Thyroid gland (tissue), 4 donors: ENCODE measurements around the gene RAD51. TPM values are rescaled to one million over a fixed set of nuclear protein-coding genes. Genes with fewer than 3 reads are reported as not detected.

Experiments
- DNase-seq, 2 donors: peaks; one replicate each; pipeline ENCODE4 v3.0.0-alpha.2; 2019
- H3K27ac ChIP-seq, 3 donors: fragments of 200-600 bp; sonication (generic); 1 replicate in 2 of 3; 2 replicates in 1 of 3; pipeline ENCODE4 v1.5.1; 2016 to 2019; ENCODE audit warnings: mild to moderate bottlenecking in 1 of 3, moderate library complexity in 1 of 3
- H3K27me3 ChIP-seq: fragments of 200-600 bp; sonication (generic); one replicate; pipeline ENCODE4 v1.5.1; 2019
- H3K36me3 ChIP-seq, 2 donors: fragments of 200-600 bp; sonication (generic); one replicate each; pipeline ENCODE4 v1.5.1; 2016 to 2019
- H3K4me1 ChIP-seq, 2 donors: fragments of 200-600 bp; sonication (generic); one replicate each; pipeline ENCODE4 v1.5.1; 2017 to 2019
- H3K4me3 ChIP-seq, 3 donors: fragments of 200-600 bp; sonication (generic); replicated peaks in 1 of 3; 1 replicate in 2 of 3; 2 replicates in 1 of 3; pipeline ENCODE4 v1.5.1; 2016; ENCODE audit warnings: mild to moderate bottlenecking in 1 of 3
- H3K9me3 ChIP-seq: fragments of 200-600 bp; sonication (generic); one replicate; pipeline ENCODE4 v1.5.1; 2017
- CTCF ChIP-seq, 6 experiments: fragments of 200-600 bp in 3 of 6; fragments of 450-650 bp in 3 of 6; sonication (generic) in 3 of 6; IDR thresholded peaks; one replicate each; pipeline ENCODE4 v1.5.1; 2016 to 2019; ENCODE audit warnings: antibody characterized with exemption in 6 of 6, mild to moderate bottlenecking in 2 of 6, inconsistent platforms in 1 of 6, moderate library complexity in 1 of 6
- POLR2A ChIP-seq, 2 donors: fragments of 450-650 bp; IDR thresholded peaks; one replicate each; pipeline ENCODE4 v1.6.1; 2017; ENCODE audit warnings: antibody characterized with exemption in 2 of 2, mild to moderate bottlenecking in 2 of 2, moderate library complexity in 1 of 2
- WGBS, 2 donors: methylation state at CpG; one replicate each; pipeline ENCODE4 v1.1.5; 2017; 5-methylcytosine and 5-hydroxymethylcytosine counted together
- intact Hi-C: fragments of 100-400 bp; cut with DNase I; formaldehyde crosslinking; loops from one replicate; pipeline ENCODE4 v1.15.1; 2023
- total RNA-seq, 4 donors: library from RNA; depleted of rRNA; stranded (reverse); fragments of >200 nt; gene quantifications; one replicate each; pipeline ENCODE4 v1.2.3, GENCODE V29; 2016

Gene RAD51
- total RNA-seq, 4 donors from 2014 or later = 0.40 to 1.4 TPM; not detected in 2

GRCh38 chr15:40766906-40767837 is 72.2 kb downstream of the RAD51 start:
- Histone ChIP-seq H3K4me3 (no peak overlapping the region), H3K36me3 (peaks cover 0 to 3% of the 10 kb centered on the region in 2 donors), H3K27me3 (no peaks in the 10 kb centered on the region), H3K4me1 (peaks cover 18 to 50% of the 10 kb centered on the region in 2 donors), H3K27ac (no peak overlapping the region), H3K9me3 (no peaks in the 10 kb centered on the region)
- 93 to 95% methylated on average over 19 to 26 of the region's 32 CpGs for WGBS, 2 donors
- no peak for DNase-seq
- no peak for TF ChIP-seq POLR2A (IDR thresholded peaks at IDR 0.05)
- TF ChIP-seq CTCF (IDR thresholded peaks at IDR 0.05) = no peak
- intact Hi-C loops = loop anchor here (10.0 kb wide), 1 partner anchor 128 kb away; the partner anchor contains the start of gene VPS18

GRCh38 chr15:40767838-40768500 is 73.0 kb downstream of the RAD51 start:
- no peaks in the 10 kb centered on the region for H3K9me3 ChIP-seq
- no peak overlapping the region for H3K27ac ChIP-seq
- no peak for TF ChIP-seq POLR2A (IDR thresholded peaks at IDR 0.05)
- TF ChIP-seq CTCF (IDR thresholded peaks at IDR 0.05) = no peak
- intact Hi-C loops = loop anchor here (10.0 kb wide), 1 partner anchor 127 kb away; the partner anchor contains the start of gene VPS18
- DNase-seq = no peak
- H3K4me1 ChIP-seq = peaks cover 18 to 50% of the 10 kb centered on the region in 2 donors
- H3K27me3 ChIP-seq = no peaks in the 10 kb centered on the region
- peaks cover 0 to 3% of the 10 kb centered on the region in 2 donors for H3K36me3 ChIP-seq
- H3K4me3 ChIP-seq = no peak overlapping the region
- WGBS, 2 donors = 90 to 94% methylated on average over 28 to 29 of the region's 29 CpGs

- TF ChIP-seq CTCF (IDR thresholded peaks at IDR 0.05) (no peak), POLR2A (IDR thresholded peaks at IDR 0.05) (no peak)
- no peaks in the 10 kb centered on the region for H3K27me3 ChIP-seq
- no peak overlapping the region for H3K4me3 ChIP-seq
- peak overlapping the region in 2 of 3 donors; percentile 69 to 70 for H3K27ac ChIP-seq
- intact Hi-C loops = loop anchor here (10.0 kb wide), 1 partner anchor 126 kb away; the partner anchor contains the start of gene VPS18
- peak in 1 of 2 donors; percentile 17 for DNase-seq
- H3K9me3 ChIP-seq = no peaks in the 10 kb centered on the region
- peaks cover 1 to 10% of the 10 kb centered on the region in 2 donors for H3K36me3 ChIP-seq
- peaks cover 12 to 43% of the 10 kb centered on the region in 2 donors for H3K4me1 ChIP-seq
- 69 to 73% methylated on average over 18 to 21 of the region's 21 CpGs for WGBS, 2 donors
Measured at GRCh38 chr15:40768521-40769273, 73.7 kb downstream of the RAD51 start.

GRCh38 chr15:40769274-40770146 is 74.5 kb downstream of the RAD51 start, which contains the start of gene C15orf62:
Gene C15orf62, plus strand, starts transcription at chr15:40769980. Its CDS starts 516 bp downstream, at chr15:40770496.
- H3K4me3 ChIP-seq = no peak within 1 kb of the TSS
- H3K27ac ChIP-seq = peak within 1 kb of the TSS in 2 of 3 donors; percentile 69 to 70
- peaks cover 10 to 38% of the 10 kb centered on the region in 2 donors for H3K4me1 ChIP-seq
- peak; percentile 64 to 71 for DNase-seq
- peaks cover 9 to 17% of the 10 kb centered on the region in 2 donors for H3K36me3 ChIP-seq
- TF ChIP-seq CTCF (IDR thresholded peaks at IDR 0.05) (no peak), POLR2A (IDR thresholded peaks at IDR 0.05) (no peak)
- no peaks in the 10 kb centered on the region for H3K9me3 ChIP-seq
- intact Hi-C loops = loop anchor here (10.0 kb wide), 2 partner anchors 125 to 205 kb away; partner anchors contain the start of genes CCDC32, RPUSD2 and VPS18
- no peaks in the 10 kb centered on the region for H3K27me3 ChIP-seq
- WGBS, 2 donors = 54 to 57% methylated on average over 16 to 26 of the region's 28 CpGs
